SK-N-SH treated with all-trans-retinoic acid at 6 μM for 48 hours (cell line): Measurements from ENCODE around the gene HSD3B1.
"Not testable (repeated sequence)": the region's sequence is repeated elsewhere in the genome, so short reads cannot be mapped to it uniquely, and the experiment has no call there.

Experiments
- ATAC-seq: fragments of 200-7000 bp; cut with Tn5 transposase; 3 replicates; pipeline ENCODE4 v1.9.1; 2020; ENCODE audit warnings: mild to moderate bottlenecking, moderate library complexity
- ARNTL ChIP-seq: fragments of 450-650 bp; formaldehyde crosslinking; IDR thresholded peaks from 2 replicates; pipeline ENCODE4 v1.5.0; 2020; ENCODE audit warnings: low read depth, mild to moderate bottlenecking, moderate library complexity, borderline replicate concordance
- BACH2 ChIP-seq: fragments of 250-450 bp; sonication (Bioruptor Pico); IDR thresholded peaks from 2 replicates; pipeline ENCODE4 v1.9.0; 2021; ENCODE audit warnings: mild to moderate bottlenecking, borderline replicate concordance
- CREB5 ChIP-seq: fragments of 250-450 bp; sonication (Bioruptor Pico); IDR thresholded peaks from 2 replicates; pipeline ENCODE4 v1.5.1; 2020; ENCODE audit warnings: low read depth, mild to moderate bottlenecking, moderate library complexity
- CSDC2 ChIP-seq: fragments of 250-450 bp; sonication (Bioruptor Pico); IDR thresholded peaks from 2 replicates; pipeline ENCODE4 v1.5.0; 2020; ENCODE audit warnings: mild to moderate bottlenecking, moderate library complexity
- CSRNP3 ChIP-seq: fragments of 250-450 bp; sonication (Bioruptor Pico); IDR thresholded peaks from 2 replicates; pipeline ENCODE4 v1.5.1; 2021; ENCODE audit warnings: mild to moderate bottlenecking, moderate library complexity
- GLIS3 ChIP-seq: fragments of 250-450 bp; sonication (Bioruptor Pico); IDR thresholded peaks from 2 replicates; pipeline ENCODE4 v1.5.0; 2020; ENCODE audit warnings: mild to moderate bottlenecking, moderate library complexity
- ISL1 ChIP-seq: fragments of 250-450 bp; sonication (Bioruptor Pico); IDR thresholded peaks from 2 replicates; pipeline ENCODE4 v2.1.2; 2022; ENCODE audit warnings: mild to moderate bottlenecking, moderate library complexity
- OSR1 ChIP-seq: fragments of 250-450 bp; sonication (Bioruptor Pico); IDR thresholded peaks from 2 replicates; pipeline ENCODE4 v1.8.0; 2022; ENCODE audit warnings: moderate library complexity, mild to moderate bottlenecking, inconsistent platforms
- PATZ1 ChIP-seq: fragments of 250-450 bp; sonication (Bioruptor Pico); IDR thresholded peaks from 2 replicates; pipeline ENCODE4 v1.8.0; 2020; ENCODE audit warnings: mild to moderate bottlenecking, moderate library complexity, borderline replicate concordance
- POU6F1 ChIP-seq: fragments of 250-450 bp; sonication (Bioruptor Pico); IDR thresholded peaks from 2 replicates; pipeline ENCODE4 v1.8.0; 2021; ENCODE audit warnings: low read depth, mild to moderate bottlenecking, moderate library complexity, borderline replicate concordance
- PPARA ChIP-seq: fragments of 250-450 bp; sonication (Bioruptor Pico); IDR thresholded peaks from 2 replicates; pipeline ENCODE4 v1.5.0; 2020; ENCODE audit warnings: mild to moderate bottlenecking, borderline replicate concordance
- RARB ChIP-seq: fragments of 250-450 bp; sonication (Bioruptor Pico); IDR thresholded peaks from 2 replicates; pipeline ENCODE4 v1.8.0; 2021; ENCODE audit warnings: mild to moderate bottlenecking, moderate library complexity
- SNAI2 ChIP-seq: fragments of 250-450 bp; sonication (Bioruptor Pico); IDR thresholded peaks from 2 replicates; pipeline ENCODE4 v1.5.0; 2020; ENCODE audit warnings: mild to moderate bottlenecking, moderate library complexity
- TCF4 ChIP-seq: fragments of 250-450 bp; sonication (Bioruptor Pico); IDR thresholded peaks from 2 replicates; pipeline ENCODE4 v1.8.0; 2021; ENCODE audit warnings: mild to moderate bottlenecking, moderate library complexity, borderline replicate concordance
- TOX ChIP-seq: fragments of 250-450 bp; sonication (Bioruptor Pico); IDR thresholded peaks from 2 replicates; pipeline ENCODE4 v1.8.0; 2021; ENCODE audit warnings: mild to moderate bottlenecking, moderate library complexity, borderline replicate concordance
- TSHZ2 ChIP-seq: fragments of 250-450 bp; sonication (Bioruptor Pico); IDR thresholded peaks from 2 replicates; pipeline ENCODE4 v1.5.0; 2020; ENCODE audit warnings: mild to moderate bottlenecking, moderate library complexity
- ZC3H10 ChIP-seq: fragments of 250-450 bp; sonication (Bioruptor Pico); IDR thresholded peaks from 2 replicates; pipeline ENCODE4 v1.5.1; 2021; ENCODE audit warnings: mild to moderate bottlenecking, moderate library complexity
- ZFP3 ChIP-seq: fragments of 250-450 bp; sonication (Bioruptor Pico); IDR thresholded peaks from 2 replicates; pipeline ENCODE4 v1.5.0; 2020; ENCODE audit warnings: mild to moderate bottlenecking, moderate library complexity
- ZFP30 ChIP-seq: fragments of 450-650 bp; formaldehyde crosslinking; IDR thresholded peaks from 2 replicates; pipeline ENCODE4 v1.5.0; 2022; ENCODE audit warnings: mild to moderate bottlenecking, moderate library complexity
- ZNF565 ChIP-seq: fragments of 450-650 bp; formaldehyde crosslinking; conservative IDR thresholded peaks from 2 replicates; pipeline ENCODE4 v1.5.0; 2020; ENCODE audit warnings: low read depth, mild to moderate bottlenecking, moderate library complexity
- ZNF70 ChIP-seq: fragments of 450-650 bp; formaldehyde crosslinking; IDR thresholded peaks from 2 replicates; pipeline ENCODE4 v1.5.0; 2020; ENCODE audit warnings: mild to moderate bottlenecking, moderate library complexity
- ZNF8 ChIP-seq: fragments of 450-650 bp; formaldehyde crosslinking; IDR thresholded peaks from 2 replicates; pipeline ENCODE4 v1.5.0; 2020; ENCODE audit warnings: mild to moderate bottlenecking, moderate library complexity

Gene HSD3B1

GRCh38 chr1:119516247-119516646, 9.2 kb downstream of the HSD3B1 start:
- ATAC-seq: no peak

GRCh38 chr1:119516680-119517079, 9.7 kb downstream of the HSD3B1 start:
- no peak for TF ChIP-seq PATZ1
- TF ChIP-seq BACH2 (CRISPR knock-in tag): no peak
- TF ChIP-seq TOX: no peak
- no peak for TF ChIP-seq ZC3H10 (CRISPR knock-in tag)
- TF ChIP-seq ZNF8 (CRISPR knock-in tag): no peak
- TF ChIP-seq SNAI2 (CRISPR knock-in tag): no peak
- TF ChIP-seq ZNF565: no peak
- TF ChIP-seq TSHZ2 (CRISPR knock-in tag): no peak
- TF ChIP-seq GLIS3 (CRISPR knock-in tag): no peak
- no peak for TF ChIP-seq ZFP30 (CRISPR knock-in tag)
- no peak for TF ChIP-seq CSRNP3
- no peak for ATAC-seq

More at GRCh38 chr1:119516247-119516646, 9.2 kb downstream of the HSD3B1 start:
- TF ChIP-seq SNAI2 (CRISPR knock-in tag): no peak
- TF ChIP-seq ARNTL: no peak
- TF ChIP-seq RARB (CRISPR knock-in tag): no peak
- TF ChIP-seq CSDC2: no peak

GRCh38 chr1:119517667-119518066, 10.7 kb downstream of the HSD3B1 start:
- ATAC-seq: not testable (repeated sequence)

GRCh38 chr1:119531606-119532323, 24.8 kb downstream of the HSD3B1 start:
- no peak for ATAC-seq

More at GRCh38 chr1:119531606-119532323, 24.8 kb downstream of the HSD3B1 start:
- no peak for TF ChIP-seq RARB (CRISPR knock-in tag)
- TF ChIP-seq ZFP30 (CRISPR knock-in tag): no peak
- TF ChIP-seq TSHZ2 (CRISPR knock-in tag): no peak
- no peak for TF ChIP-seq TCF4 (CRISPR knock-in tag)
- TF ChIP-seq ZC3H10 (CRISPR knock-in tag): no peak
- TF ChIP-seq ISL1 (CRISPR knock-in tag): no peak
- no peak for TF ChIP-seq TOX
- no peak for TF ChIP-seq OSR1 (CRISPR knock-in tag)
- no peak for TF ChIP-seq ZNF70 (CRISPR knock-in tag)
- no peak for TF ChIP-seq CSRNP3
- no peak for TF ChIP-seq GLIS3 (CRISPR knock-in tag)
- TF ChIP-seq ZNF565: no peak
- no peak for TF ChIP-seq CREB5 (CRISPR knock-in tag)
- no peak for TF ChIP-seq PPARA (CRISPR knock-in tag)
- TF ChIP-seq SNAI2 (CRISPR knock-in tag): no peak
- no peak for TF ChIP-seq ZNF8 (CRISPR knock-in tag)
- TF ChIP-seq CSDC2: no peak
- no peak for TF ChIP-seq ZFP3 (CRISPR knock-in tag)
- no peak for TF ChIP-seq POU6F1
